ENCODE measurements around the gene TLCD3A.
"Not testable (repeated sequence)": the region's sequence is repeated elsewhere in the genome, so short reads cannot be mapped to it uniquely, and the experiment has no call there.

Gene TLCD3A

GRCh38 chr17:732067-732901 is at the start of gene TLCD3A:
TSS of gene TLCD3A (plus strand) at chr17:732596. CDS start at chr17:732648, 52 bp downstream.
- peak; percentile 45 to 71 (median 68) for DNase-seq

GRCh38 chr17:683040-683439 is 49.4 kb upstream of the TLCD3A start:
- no peak for DNase-seq

GRCh38 chr17:683499-684254 is 48.7 kb upstream of the TLCD3A start:
- no peak for DNase-seq

GRCh38 chr17:685006-685405 is 47.4 kb upstream of the TLCD3A start:
- no peak for DNase-seq

GRCh38 chr17:688100-688989 is 44.1 kb upstream of the TLCD3A start:
- DNase-seq = no peak

- no peak for DNase-seq
Observed at GRCh38 chr17:689556-690275, 42.7 kb upstream of the TLCD3A start.

GRCh38 chr17:690361-690760 is 42.0 kb upstream of the TLCD3A start:
- DNase-seq = no peak

- no peak for DNase-seq
Observed at GRCh38 chr17:691423-691822, 41.0 kb upstream of the TLCD3A start.

- DNase-seq = no peak
Observed at GRCh38 chr17:692116-692515, 40.3 kb upstream of the TLCD3A start.

GRCh38 chr17:693791-694638 is 38.4 kb upstream of the TLCD3A start:
- no peak for DNase-seq

- DNase-seq = no peak
Observed at GRCh38 chr17:696369-696768, 36.0 kb upstream of the TLCD3A start.

- no peak for DNase-seq
Observed at GRCh38 chr17:697682-698081, 34.7 kb upstream of the TLCD3A start.

GRCh38 chr17:698096-698495 is 34.3 kb upstream of the TLCD3A start:
- DNase-seq = not testable (repeated sequence)

GRCh38 chr17:699345-699744 is 33.1 kb upstream of the TLCD3A start:
- DNase-seq = no peak

GRCh38 chr17:700504-701094 is 31.8 kb upstream of the TLCD3A start:
- DNase-seq = peak in 2 of 3 experiments; percentile 2 to 31

GRCh38 chr17:703081-703875 is 29.1 kb upstream of the TLCD3A start:
- DNase-seq = no peak

GRCh38 chr17:704111-704864 is 28.1 kb upstream of the TLCD3A start:
- no peak for DNase-seq

- DNase-seq = no peak
Observed at GRCh38 chr17:705011-705410, 27.4 kb upstream of the TLCD3A start.

- DNase-seq = no peak
Observed at GRCh38 chr17:705863-706262, 26.5 kb upstream of the TLCD3A start.
